Measurements from ENCODE around the gene LGALS3BP. TPM values are rescaled to one million over a fixed set of nuclear protein-coding genes. Genes with fewer than 3 reads are reported as not detected.

LGALS3BP gene
- total RNA-seq, 1 donor from 2014 or later, result 365 TPM

DNA sequence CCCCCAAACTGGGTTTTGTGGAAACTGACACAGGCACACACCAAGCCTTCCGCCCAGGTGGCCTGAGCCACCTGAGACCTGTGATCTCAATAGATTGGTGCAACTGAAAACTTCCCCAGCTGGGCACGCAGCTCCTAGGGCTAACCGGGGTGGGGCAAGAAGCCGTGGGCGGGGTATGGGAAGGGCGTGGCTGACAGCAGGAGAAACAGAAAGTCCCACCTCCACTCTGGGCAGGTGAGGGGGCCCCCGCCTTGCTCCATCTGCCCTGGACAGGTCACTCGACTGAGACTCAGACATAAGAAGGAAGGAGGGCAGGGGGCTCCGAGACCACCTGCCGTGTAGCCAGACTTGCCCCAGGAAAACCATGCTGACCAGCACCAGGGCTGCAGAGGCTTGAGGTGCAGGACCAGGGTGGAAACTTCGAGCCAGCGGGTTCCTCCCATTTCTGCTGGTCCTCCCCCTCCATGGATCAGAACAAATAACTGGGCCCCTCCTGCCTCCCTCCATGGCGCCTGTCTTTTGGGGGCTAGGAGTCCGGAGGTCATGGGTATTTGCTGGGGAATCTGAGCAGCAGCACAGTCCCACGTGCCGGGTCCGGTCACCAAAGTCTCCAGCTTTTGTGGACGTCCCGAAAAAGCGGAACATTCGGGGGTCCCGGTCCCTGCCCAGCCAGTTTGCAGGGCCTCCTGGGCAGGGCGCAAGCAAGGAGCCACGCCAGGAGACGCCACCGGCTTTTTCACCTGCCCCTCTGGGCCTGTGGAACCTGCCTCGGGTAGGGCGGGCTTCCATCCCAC, 55.9 kb downstream of the LGALS3BP start:
- no peaks in the 10 kb centered on the region for H3K27me3 ChIP-seq
- peaks cover 25 to 66% of the 10 kb centered on the region in 2 donors for H3K4me1 ChIP-seq
- no peaks in the 10 kb centered on the region for H3K9me3 ChIP-seq
- intact Hi-C loops (cut with DNase I), result loop anchor here (2.0 kb wide), 5 partner anchors 15 to 83 kb away; partner anchors contain the start of gene USP36
- TF ChIP-seq, protein P1, sequence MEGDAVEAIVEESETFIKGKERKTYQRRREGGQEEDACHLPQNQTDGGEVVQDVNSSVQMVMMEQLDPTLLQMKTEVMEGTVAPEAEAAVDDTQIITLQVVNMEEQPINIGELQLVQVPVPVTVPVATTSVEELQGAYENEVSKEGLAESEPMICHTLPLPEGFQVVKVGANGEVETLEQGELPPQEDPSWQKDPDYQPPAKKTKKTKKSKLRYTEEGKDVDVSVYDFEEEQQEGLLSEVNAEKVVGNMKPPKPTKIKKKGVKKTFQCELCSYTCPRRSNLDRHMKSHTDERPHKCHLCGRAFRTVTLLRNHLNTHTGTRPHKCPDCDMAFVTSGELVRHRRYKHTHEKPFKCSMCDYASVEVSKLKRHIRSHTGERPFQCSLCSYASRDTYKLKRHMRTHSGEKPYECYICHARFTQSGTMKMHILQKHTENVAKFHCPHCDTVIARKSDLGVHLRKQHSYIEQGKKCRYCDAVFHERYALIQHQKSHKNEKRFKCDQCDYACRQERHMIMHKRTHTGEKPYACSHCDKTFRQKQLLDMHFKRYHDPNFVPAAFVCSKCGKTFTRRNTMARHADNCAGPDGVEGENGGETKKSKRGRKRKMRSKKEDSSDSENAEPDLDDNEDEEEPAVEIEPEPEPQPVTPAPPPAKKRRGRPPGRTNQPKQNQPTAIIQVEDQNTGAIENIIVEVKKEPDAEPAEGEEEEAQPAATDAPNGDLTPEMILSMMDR (IDR thresholded peaks at IDR 0.05), result no peak
- no peak for DNase-seq (ENCODE audit: low spot score in 2 of 2)
- peak overlapping the region; percentile 82 to 96 for H3K27ac ChIP-seq
- no peaks in the 10 kb centered on the region for H3K36me3 ChIP-seq
- H3K4me3 ChIP-seq, result peak overlapping the region; percentile 94 to 98

DNA sequence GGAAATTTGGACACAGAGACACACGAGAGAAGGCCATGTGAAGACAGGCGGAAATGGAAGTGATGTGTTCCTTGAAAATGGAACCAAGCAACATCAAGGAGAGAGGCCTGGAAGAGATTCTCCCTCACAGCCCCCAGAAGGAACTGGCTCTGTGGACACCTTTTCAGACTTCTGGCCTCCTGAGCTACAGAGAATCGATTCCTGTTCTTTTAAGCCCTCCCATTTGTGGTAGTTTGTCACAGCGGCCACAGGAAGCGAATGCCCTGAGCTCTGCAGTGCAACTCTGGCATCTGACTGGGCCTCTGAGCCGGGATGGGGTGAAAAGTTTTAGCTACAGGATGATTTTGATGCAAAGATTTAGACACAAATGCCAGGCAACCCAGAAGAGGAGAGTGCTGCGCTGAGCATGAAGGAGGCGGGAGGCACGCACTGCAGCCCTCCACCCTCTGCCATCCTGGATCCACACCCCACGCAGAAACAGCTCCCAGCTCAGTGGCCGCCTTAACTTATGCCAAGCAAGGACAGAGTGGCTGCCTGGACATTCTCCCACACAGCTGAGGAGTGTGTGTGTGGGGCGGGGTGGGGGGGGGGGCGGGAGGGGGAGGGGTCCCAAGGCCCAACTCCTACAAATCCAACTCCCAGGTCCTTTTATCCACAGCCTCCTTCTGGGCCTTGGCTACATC, 56.8 kb downstream of the LGALS3BP start:
- no peak for DNase-seq (ENCODE audit: low spot score in 2 of 2)
- intact Hi-C loops (cut with DNase I), result no loop called here
- Histone ChIP-seq H3K36me3 (no peaks in the 10 kb centered on the region), H3K4me3 (peak overlapping the region; percentile 94 to 98), H3K9me3 (no peaks in the 10 kb centered on the region), H3K27ac (peak overlapping the region; percentile 82 to 96), H3K4me1 (peaks cover 25 to 71% of the 10 kb centered on the region in 2 donors), H3K27me3 (no peaks in the 10 kb centered on the region)
- TF ChIP-seq, protein P1 (IDR thresholded peaks at IDR 0.05), result no peak

DNA sequence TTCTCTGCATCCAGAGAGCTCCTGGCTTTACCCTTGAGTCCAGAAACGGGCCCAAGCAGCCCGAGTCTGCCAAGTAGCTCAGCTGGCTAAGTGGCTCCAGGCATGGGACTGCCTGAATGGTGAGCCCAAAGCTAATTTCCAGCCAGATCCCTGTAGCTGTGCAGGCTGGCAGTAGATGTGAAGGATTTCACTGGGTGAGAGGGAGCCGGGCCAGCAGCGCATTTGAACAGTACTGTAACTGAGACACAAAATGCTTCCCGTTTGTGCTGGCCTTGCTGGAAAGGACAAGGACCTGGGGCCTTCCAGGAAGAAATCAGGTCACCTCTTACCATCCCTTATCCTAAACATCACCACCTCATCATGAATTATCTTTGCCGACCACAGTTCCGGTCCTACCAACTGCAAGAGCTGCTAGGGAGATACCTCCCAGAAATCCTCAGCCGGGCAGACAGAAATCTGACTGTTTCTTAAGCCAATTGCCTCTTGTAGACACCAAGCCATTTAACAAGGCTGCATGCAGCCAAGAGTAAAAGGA, 58.2 kb downstream of the LGALS3BP start:
- TF ChIP-seq, protein P1 (IDR thresholded peaks at IDR 0.05), result no peak
- no peak for DNase-seq (ENCODE audit: low spot score in 2 of 2)
- Histone ChIP-seq H3K27me3 (no peaks in the 10 kb centered on the region), H3K27ac (peak overlapping the region; percentile 82 to 96), H3K4me1 (peaks cover 25 to 69% of the 10 kb centered on the region in 2 donors), H3K9me3 (no peaks in the 10 kb centered on the region), H3K4me3 (peak overlapping the region; percentile 94 to 98), H3K36me3 (peaks cover 0 to 3% of the 10 kb centered on the region in 2 donors)
- intact Hi-C loops (cut with DNase I), result loop anchor here (2.0 kb wide), 1 partner anchor 25 kb away; no protein-coding TSS in a partner anchor

Other genes with a start within 250 kb of the LGALS3BP start
- gene CYTH1, start 197.7 kb downstream of the LGALS3BP start, total RNA-seq, result 46.5 TPM
- gene USP36, start 139.1 kb downstream of the LGALS3BP start, total RNA-seq, result 111 TPM
- 10.7 TPM for gene CEP295NL, start 76.7 kb downstream of the LGALS3BP start, total RNA-seq
- 278 TPM for gene TIMP2, start 54.5 kb downstream of the LGALS3BP start, total RNA-seq
- 67.2 TPM for gene CANT1, start 29.8 kb upstream of the LGALS3BP start, total RNA-seq
- 435 TPM for gene C1QTNF1, start 44.2 kb upstream of the LGALS3BP start, total RNA-seq
- gene ENGASE, start 94.9 kb upstream of the LGALS3BP start, total RNA-seq, result 13.2 TPM

All from ascending aorta (tissue), 2 donors.